ENCODE measurements around the gene ANKLE1. TPM values are rescaled to one million over a fixed set of nuclear protein-coding genes. Genes with fewer than 3 reads are reported as not detected.

Gene ANKLE1
- total and polyA plus RNA-seq, 10 of the 15 experiments (the other 5 are each of a cell fraction or from before 2014, with no cell fraction given): 2.2 to 17.9 (median 10.9) TPM

DNA sequence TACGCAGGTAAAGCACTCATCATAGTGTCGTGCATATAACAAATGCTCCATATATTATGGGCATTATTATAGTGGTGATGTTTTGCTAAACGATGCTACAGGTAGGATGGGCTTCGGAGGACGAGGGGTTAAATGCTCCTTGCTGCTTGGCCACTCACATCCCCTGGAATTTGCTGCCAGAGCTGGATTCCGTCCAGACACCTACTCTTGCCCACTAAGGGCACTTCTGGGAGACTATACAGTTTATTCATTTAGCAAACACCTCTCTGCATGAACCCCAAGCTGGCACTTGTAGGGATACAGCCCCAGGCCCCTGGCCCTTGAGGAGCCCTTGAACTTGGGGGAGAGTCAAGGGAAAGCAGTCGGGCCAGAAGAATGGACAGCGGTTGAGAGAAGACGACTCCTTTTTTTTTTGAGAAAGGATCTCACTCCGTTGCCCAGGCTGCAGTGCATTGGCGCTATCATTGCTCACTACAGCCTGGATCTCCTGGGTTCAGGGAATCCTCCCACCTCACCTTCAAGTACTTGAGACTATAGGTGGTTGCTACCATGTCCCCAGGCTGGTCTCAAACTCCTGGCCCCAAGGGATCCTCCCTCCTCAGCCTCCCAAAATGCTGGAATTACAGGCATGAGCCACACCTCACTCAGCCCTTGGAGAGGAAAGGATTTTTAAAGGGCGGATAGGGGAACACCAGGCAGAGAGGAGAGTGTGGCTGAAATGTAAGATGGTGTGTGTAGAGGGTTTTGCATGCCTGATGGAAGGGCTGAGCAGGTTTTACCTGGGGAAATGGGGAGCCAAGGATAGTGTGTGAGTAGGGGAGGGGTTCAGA, 22.9 kb downstream of the ANKLE1 start:
- intact Hi-C loops (cut with micrococcal nuclease; ENCODE audit: unreplicated experiment): loop anchor here (10.0 kb wide), 1 partner anchor 410 kb away; no protein-coding TSS in a partner anchor
- no peak for TF ChIP-seq ZNF274 (IDR thresholded peaks at IDR 0.05; ENCODE audit: insufficient read depth, insufficient read length)
- TF ChIP-seq NRF1 (conservative IDR thresholded peaks at IDR 0.05; ENCODE audit: low read depth, low read length): no peak
- TF ChIP-seq SP1 (IDR thresholded peaks at IDR 0.05; ENCODE audit: low read depth, low read length): no peak
- TF ChIP-seq, protein P1, sequence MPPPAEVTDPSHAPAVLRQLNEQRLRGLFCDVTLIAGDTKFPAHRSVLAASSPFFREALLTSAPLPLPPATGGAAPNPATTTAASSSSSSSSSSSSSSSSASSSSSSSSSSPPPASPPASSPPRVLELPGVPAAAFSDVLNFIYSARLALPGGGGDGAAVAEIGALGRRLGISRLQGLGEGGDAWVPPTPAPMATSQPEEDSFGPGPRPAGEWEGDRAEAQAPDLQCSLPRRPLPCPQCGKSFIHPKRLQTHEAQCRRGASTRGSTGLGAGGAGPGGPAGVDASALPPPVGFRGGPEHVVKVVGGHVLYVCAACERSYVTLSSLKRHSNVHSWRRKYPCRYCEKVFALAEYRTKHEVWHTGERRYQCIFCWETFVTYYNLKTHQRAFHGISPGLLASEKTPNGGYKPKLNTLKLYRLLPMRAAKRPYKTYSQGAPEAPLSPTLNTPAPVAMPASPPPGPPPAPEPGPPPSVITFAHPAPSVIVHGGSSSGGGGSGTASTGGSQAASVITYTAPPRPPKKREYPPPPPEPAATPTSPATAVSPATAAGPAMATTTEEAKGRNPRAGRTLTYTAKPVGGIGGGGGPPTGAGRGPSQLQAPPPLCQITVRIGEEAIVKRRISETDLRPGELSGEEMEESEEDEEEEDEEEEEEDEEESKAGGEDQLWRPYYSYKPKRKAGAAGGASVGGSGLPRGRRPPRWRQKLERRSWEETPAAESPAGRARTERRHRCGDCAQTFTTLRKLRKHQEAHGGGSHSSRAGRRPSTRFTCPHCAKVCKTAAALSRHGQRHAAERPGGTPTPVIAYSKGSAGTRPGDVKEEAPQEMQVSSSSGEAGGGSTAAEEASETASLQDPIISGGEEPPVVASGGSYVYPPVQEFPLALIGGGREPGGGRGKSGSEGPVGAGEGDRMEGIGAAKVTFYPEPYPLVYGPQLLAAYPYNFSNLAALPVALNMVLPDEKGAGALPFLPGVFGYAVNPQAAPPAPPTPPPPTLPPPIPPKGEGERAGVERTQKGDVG (CRISPR knock-in tag; IDR thresholded peaks at IDR 0.05): no peak
- no peak for TF ChIP-seq BCLAF1 (IDR thresholded peaks at IDR 0.05)
- no peak for TF ChIP-seq EGR1 (IDR thresholded peaks at IDR 0.05; ENCODE audit: borderline replicate concordance in 1 of 2, low read depth in 2 of 2, low read length in 2 of 2)
- TF ChIP-seq E2F8 (IDR thresholded peaks at IDR 0.05; ENCODE audit: low read depth, partially characterized antibody): no peak
- no peak for TF ChIP-seq RFX5 (IDR thresholded peaks at IDR 0.05; ENCODE audit: low read depth, low read length)

More for the DNA sequence above, 22.9 kb downstream of the ANKLE1 start:
- H4K20me1 ChIP-seq (ENCODE audit: control insufficient read depth, insufficient read depth): no peaks in the 10 kb centered on the region
- peaks cover 16% of the 10 kb centered on the region for H3K4me1 ChIP-seq (ENCODE audit: control insufficient read depth, insufficient read depth, low read length)
- H3K27me3 ChIP-seq (replicated peaks in 1 of 2; ENCODE audit: control insufficient read depth in 2 of 2, insufficient read depth in 2 of 2, low read length in 1 of 2): no peaks in the 10 kb centered on the region
- ATAC-seq (no peak), FAIRE-seq (no peak), DNase-seq (ENCODE audit: low read depth, low spot score) (no peak)
- POLR2A ChIA-PET: interaction anchor here (0.6 to 2.9 kb wide), 20 partner anchors 12 to 1247 kb away, joined by 3 to 12 read pairs (median 4); partner anchors contain the start of genes ANO8, BABAM1, BST2 and OCEL1
- no peak overlapping the region for H3K4me3 ChIP-seq
- in situ Hi-C loops (cut with MboI): no loop called here
- 87% methylated on average over 12 of the region's 12 CpGs for WGBS (ENCODE audit: insufficient coverage, insufficient replicate concordance, low lambda C conversion rate, missing lambda C conversion rate)
- peak overlapping the region; percentile 88 for H3K4me2 ChIP-seq (ENCODE audit: control insufficient read depth, insufficient read depth)
- H3K36me3 ChIP-seq (ENCODE audit: control insufficient read depth in 2 of 2, insufficient read depth in 2 of 2, low read length in 1 of 2): no peaks in the 10 kb centered on the region
- SMC1A ChIA-PET (ENCODE audit: uncharacterized antibody, unreplicated experiment): interaction anchor here (0.8 to 2.1 kb wide), 9 partner anchors 10 to 147 kb away, joined by 3 to 8 read pairs (median 4); partner anchors contain the start of genes ANO8 and USE1
- RAD21 ChIA-PET (ENCODE audit: unreplicated experiment): interaction anchor here (0.5 to 1.5 kb wide), 15 partner anchors 8 to 537 kb away, joined by 3 to 14 read pairs (median 4); partner anchors contain the start of genes ANO8, BABAM1 and MVB12A
- H3K27ac ChIP-seq (ENCODE audit: control insufficient read depth, insufficient read depth): no peak overlapping the region
- H3K9ac ChIP-seq (ENCODE audit: control insufficient read depth, insufficient read depth, low read length): peak overlapping the region; percentile 4; the same call in 1 of the 2 replicates
- H2AFZ ChIP-seq (ENCODE audit: control insufficient read depth, low read depth, low read length): no peak overlapping the region
- CTCF ChIA-PET: interaction anchor here (0.7 to 5.0 kb wide), 20 partner anchors 8 to 237 kb away, joined by 3 to 43 read pairs (median 4); partner anchors contain the start of genes ANO8, BABAM1, BST2 and CCDC194
- no TSS peak for BruUV-seq (replicated peaks)
- no peaks in the 10 kb centered on the region for H3K9me3 ChIP-seq (replicated peaks; ENCODE audit: control insufficient read depth, insufficient read depth, low read length)
- H3K79me2 ChIP-seq (ENCODE audit: control insufficient read depth, insufficient read depth, low read length): peaks cover 13% of the 10 kb centered on the region

All from GM12878 (cell line).